NCI-H2171 treated with DMSO at 0.1 percent for 48 hours (cell line): ENCODE results near the gene RANGRF.

ENCODE experiments used
- DNase-seq: peaks from one replicate; lab custom pipeline; 2025; lab: John Stamatoyannopoulos, UW

The RANGRF gene

GRCh38 chr17:8274816-8275215 is 13.7 kb upstream of the RANGRF start:
- DNase-seq = no peak

- DNase-seq = peak; percentile 95
These were observed 12.8 kb upstream of the RANGRF start for GRCh38 chr17:8275421-8276290.

- no peak for DNase-seq
These were observed 11.2 kb upstream of the RANGRF start for GRCh38 chr17:8277317-8277716.

- DNase-seq = no peak
These were observed 6.1 kb upstream of the RANGRF start for GRCh38 chr17:8282345-8282744.

- no peak for DNase-seq
These were observed 5.1 kb upstream of the RANGRF start for GRCh38 chr17:8283356-8283755.

GRCh38 chr17:8284126-8284525 is 4.3 kb upstream of the RANGRF start:
- no peak for DNase-seq

- peak; percentile 83 for DNase-seq
These were observed 2.9 kb upstream of the RANGRF start for GRCh38 chr17:8285270-8286181.

GRCh38 chr17:8287651-8288335 is 677 bp upstream of the RANGRF start:
- no peak for DNase-seq

- no peak for DNase-seq
These were observed 580 bp downstream of the RANGRF start for GRCh38 chr17:8289103-8289397.

- DNase-seq = no peak
These were observed 1.6 kb downstream of the RANGRF start for GRCh38 chr17:8290043-8290442.

- no peak for DNase-seq
These were observed 4.3 kb downstream of the RANGRF start for GRCh38 chr17:8292639-8293395.

- DNase-seq = no peak
These were observed 5.9 kb downstream of the RANGRF start for GRCh38 chr17:8294361-8294760.

- no peak for DNase-seq
These were observed 6.4 kb downstream of the RANGRF start for GRCh38 chr17:8294814-8295316.

- DNase-seq = no peak
These were observed 11.8 kb downstream of the RANGRF start for GRCh38 chr17:8300226-8300625.

GRCh38 chr17:8300627-8301242 is 12.3 kb downstream of the RANGRF start:
- DNase-seq = peak; percentile 78

GRCh38 chr17:8310601-8311123 is 22.2 kb downstream of the RANGRF start:
- DNase-seq = no peak

GRCh38 chr17:8311131-8311790 is 22.8 kb downstream of the RANGRF start:
- DNase-seq = no peak

- DNase-seq = no peak
These were observed 23.8 kb downstream of the RANGRF start for GRCh38 chr17:8312251-8312650.

GRCh38 chr17:8312726-8313600 is 24.5 kb downstream of the RANGRF start:
- peak; percentile 27 for DNase-seq
